ENCODE results near the gene DGKG.

DNA sequence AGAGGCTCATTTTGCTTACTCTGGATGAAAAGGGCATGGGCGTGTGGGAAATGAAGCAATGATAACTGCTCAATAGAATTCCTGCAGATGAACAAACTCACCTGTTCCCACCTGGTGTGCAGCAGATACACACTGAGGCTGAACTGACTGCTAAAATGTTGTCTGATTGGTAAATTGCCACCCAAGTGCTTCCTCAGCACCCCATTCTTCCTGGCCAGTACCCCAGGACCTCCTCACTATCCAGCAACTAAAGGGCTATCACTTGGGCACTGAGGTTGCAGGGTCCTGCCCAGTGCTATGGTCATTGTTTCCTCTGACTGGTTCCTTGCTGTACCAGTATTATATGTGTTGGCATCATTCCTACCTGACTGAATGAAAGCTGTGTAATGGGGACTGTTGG is 38.0 kb upstream of the DGKG start:
- TF ChIP-seq POLR2A (IDR thresholded peaks at IDR 0.05; ENCODE audit: low read length): no peak
- no peak for TF ChIP-seq GATA1 (IDR thresholded peaks at IDR 0.05; ENCODE audit: low read depth, low read length)
